WERI-Rb-1 (cell line): Measurements from ENCODE around the gene NDRG4.

Experiments used
- DNase-seq: peaks from one replicate; pipeline ENCODE4 v3.0.0-alpha.2; 2020
- H3K27ac ChIP-seq: fragments of 250-450 bp; sonication (Bioruptor Pico); 2 replicates; pipeline ENCODE4 v1.5.1; 2020; ENCODE audit warnings: mild to moderate bottlenecking, moderate library complexity
- H3K27me3 ChIP-seq: fragments of 250-450 bp; sonication (Bioruptor Pico); 2 replicates; pipeline ENCODE4 v1.5.1; 2021; ENCODE audit warnings: mild to moderate bottlenecking, low read depth, moderate library complexity; ENCODE audit not compliant: insufficient read depth, severe bottlenecking
- H3K36me3 ChIP-seq: fragments of 250-450 bp; sonication (Bioruptor Pico); 2 replicates; pipeline ENCODE4 v1.5.1; 2020; ENCODE audit warnings: mild to moderate bottlenecking, moderate library complexity
- H3K4me3 ChIP-seq: 2 replicates; pipeline ENCODE4 v1.5.1; 2011; ENCODE audit warnings: low read depth, mild to moderate bottlenecking, control low read depth, low read length
- H3K9me3 ChIP-seq: fragments of 250-450 bp; sonication (Bioruptor Pico); 2 replicates; pipeline ENCODE4 v1.5.1; 2021; ENCODE audit warnings: mild to moderate bottlenecking, moderate library complexity; ENCODE audit not compliant: severe bottlenecking
- CTCF ChIP-seq: IDR thresholded peaks from 2 replicates; pipeline ENCODE4 v1.5.1; 2011; ENCODE audit warnings: low read depth, mild to moderate bottlenecking, control low read depth, inconsistent platforms, low read length

Gene NDRG4

GRCh38 chr16:58454178-58454577 is 45.8 kb upstream of the NDRG4 start:
- H3K36me3 ChIP-seq: no peaks in the 10 kb centered on the region
- no peaks in the 10 kb centered on the region for H3K9me3 ChIP-seq
- no peak for TF ChIP-seq CTCF
- no peaks in the 10 kb centered on the region for H3K27me3 ChIP-seq
- H3K27ac ChIP-seq: no peak overlapping the region
- no peak overlapping the region for H3K4me3 ChIP-seq
- DNase-seq: no peak

- no peak overlapping the region for H3K4me3 ChIP-seq
- no peak overlapping the region for H3K27ac ChIP-seq
- no peaks in the 10 kb centered on the region for H3K36me3 ChIP-seq
- no peaks in the 10 kb centered on the region for H3K9me3 ChIP-seq
- DNase-seq: no peak
- no peaks in the 10 kb centered on the region for H3K27me3 ChIP-seq
- no peak for TF ChIP-seq CTCF
These were observed 45.1 kb upstream of the NDRG4 start for GRCh38 chr16:58454856-58455255.

GRCh38 chr16:58455750-58456149 is 44.2 kb upstream of the NDRG4 start:
- DNase-seq: no peak
- no peak for TF ChIP-seq CTCF
- Histone ChIP-seq H3K4me3 (no peak overlapping the region), H3K36me3 (no peaks in the 10 kb centered on the region), H3K9me3 (no peaks in the 10 kb centered on the region), H3K27me3 (no peaks in the 10 kb centered on the region), H3K27ac (no peak overlapping the region)

- Histone ChIP-seq H3K27me3 (no peaks in the 10 kb centered on the region), H3K36me3 (no peaks in the 10 kb centered on the region), H3K9me3 (no peaks in the 10 kb centered on the region), H3K27ac (no peak overlapping the region), H3K4me3 (no peak overlapping the region)
- DNase-seq: no peak
- TF ChIP-seq CTCF: no peak
These were observed 43.8 kb upstream of the NDRG4 start for GRCh38 chr16:58456193-58456592.

GRCh38 chr16:58458606-58459343 is 41.2 kb upstream of the NDRG4 start:
- no peak for TF ChIP-seq CTCF
- Histone ChIP-seq H3K27me3 (no peaks in the 10 kb centered on the region), H3K27ac (no peak overlapping the region), H3K4me3 (no peak overlapping the region), H3K9me3 (no peaks in the 10 kb centered on the region), H3K36me3 (no peaks in the 10 kb centered on the region)
- no peak for DNase-seq
